Lung (tissue), 12 donors: ENCODE results near the gene GCK. TPM values are rescaled to one million over a fixed set of nuclear protein-coding genes. Genes with fewer than 3 reads are reported as not detected.

ENCODE experiments used
- ATAC-seq: fragments of 200-7000 bp; cut with Tn5 transposase; one replicate; pipeline ENCODE4 v1.9.1; 2020; ENCODE audit warnings: moderate number of reproducible peaks; ENCODE audit not compliant: insufficient read depth, low FRiP score
- DNase-seq, 3 donors: peaks; one replicate each; pipeline ENCODE4 v3.0.0-alpha.2; 2013 to 2017
- H3K27ac ChIP-seq, 2 donors: one replicate each; pipeline ENCODE4 v1.5.1; 2013; ENCODE audit warnings: mild to moderate bottlenecking in 2 of 2, moderate library complexity in 2 of 2, control low read depth in 1 of 2, inconsistent platforms in 1 of 2, low read depth in 1 of 2, low read length in 1 of 2
- H3K27me3 ChIP-seq, 3 donors: one replicate each; pipeline ENCODE4 v1.5.1; 2013; ENCODE audit warnings: low read length in 2 of 3; ENCODE audit not compliant: control insufficient read depth in 3 of 3, insufficient read depth in 3 of 3
- H3K36me3 ChIP-seq, 4 donors: one replicate each; pipeline ENCODE4 v1.5.1; 2013; ENCODE audit warnings: low read length in 4 of 4, mild to moderate bottlenecking in 1 of 4, moderate library complexity in 1 of 4; ENCODE audit not compliant: control insufficient read depth in 4 of 4, insufficient read depth in 4 of 4
- H3K4me1 ChIP-seq, 5 donors: one replicate each; pipeline ENCODE4 v1.5.1; 2013; ENCODE audit warnings: low read length in 5 of 5, mild to moderate bottlenecking in 2 of 5, moderate library complexity in 1 of 5; ENCODE audit not compliant: control insufficient read depth in 5 of 5, insufficient read depth in 5 of 5
- H3K4me3 ChIP-seq: one replicate; pipeline ENCODE4 v1.5.1; 2013; ENCODE audit warnings: mild to moderate bottlenecking, control low read depth, moderate library complexity
- H3K9ac ChIP-seq, 2 donors: one replicate each; pipeline ENCODE4 v1.5.1; 2013; ENCODE audit warnings: low read length in 2 of 2, control low read depth in 1 of 2; ENCODE audit not compliant: insufficient read depth in 1 of 2
- H3K9me3 ChIP-seq, 4 donors: one replicate each; pipeline ENCODE4 v1.5.1; 2013; ENCODE audit warnings: low read length in 3 of 4, mild to moderate bottlenecking in 1 of 4, moderate library complexity in 1 of 4; ENCODE audit not compliant: control insufficient read depth in 4 of 4, insufficient read depth in 3 of 4
- CTCF ChIP-seq: IDR thresholded peaks from 2 replicates; pipeline ENCODE4 v1.5.1; 2012; ENCODE audit warnings: mild to moderate bottlenecking; ENCODE audit errors: control extremely low read depth, extremely low read depth
- WGBS, 2 donors: extraction: QIAGEN DNeasy Blood & Tissue Kit; methylation state at CpG; one replicate each; pipeline ENCODE4 v1.1.7; 2013; 5-methylcytosine and 5-hydroxymethylcytosine counted together
- polyA plus RNA-seq, 2 donors: library from polyadenylated mRNA; stranded (reverse); fragments of 200-250 nt; gene quantifications; one replicate each; pipeline ENCODE4 v1.2.1, GENCODE V29; 2013
- total RNA-seq, 2 donors: library from RNA; depleted of rRNA in 1 of 2; stranded (reverse); fragments of >200 nt in 1 of 2; gene quantifications; one replicate each; pipeline ENCODE4 v1.2.1, GENCODE V29; 2014 to 2021
- donor health status: control.
- donor health status: control.
- donor health status: Bipolar disorder and iron deficiency.
- donor health status: healthy.
- donor health status: DM: yes; HTN: yes; CAD: no.

GCK gene
- total and polyA plus RNA-seq, 4 donors = 0.25 to 1.1 (median 0.43) TPM

- H3K36me3 ChIP-seq = peaks cover 26 to 58% (median 33%) of the 10 kb centered on the region in 4 donors
- no peak for ATAC-seq
Observed at GRCh38 chr7:44211126-44211675, 22.0 kb upstream of the GCK start.

GRCh38 chr7:44210107-44210506 is 20.9 kb upstream of the GCK start:
- ATAC-seq (no peak), DNase-seq (no peak)
- WGBS, 2 donors = 93 to 94% methylated on average over 5 of the region's 5 CpGs
- no peak overlapping the region for H3K27ac ChIP-seq
- H3K4me1 ChIP-seq = no peaks in the 10 kb centered on the region
- H3K36me3 ChIP-seq = peaks cover 28 to 65% (median 36%) of the 10 kb centered on the region in 4 donors
- H3K9ac ChIP-seq = no peak overlapping the region
- H3K9me3 ChIP-seq = no peaks in the 10 kb centered on the region
- H3K4me3 ChIP-seq = no peak overlapping the region
- H3K27me3 ChIP-seq = no peaks in the 10 kb centered on the region
- TF ChIP-seq CTCF = no peak

More at GRCh38 chr7:44211126-44211675, 22.0 kb upstream of the GCK start:
- no peak overlapping the region for H3K27ac ChIP-seq
- no peak overlapping the region for H3K4me3 ChIP-seq
- H3K4me1 ChIP-seq = no peaks in the 10 kb centered on the region
- H3K27me3 ChIP-seq = no peaks in the 10 kb centered on the region
- 93 to 94% methylated on average over 10 of the region's 10 CpGs for WGBS, 2 donors
- no peak for DNase-seq
- H3K9me3 ChIP-seq = no peaks in the 10 kb centered on the region
- H3K9ac ChIP-seq = no peak overlapping the region
- TF ChIP-seq CTCF = no peak

- TF ChIP-seq CTCF = no peak
- no peak overlapping the region for H3K4me3 ChIP-seq
- no peaks in the 10 kb centered on the region for H3K4me1 ChIP-seq
- no peak overlapping the region for H3K27ac ChIP-seq
- ATAC-seq (no peak), DNase-seq (no peak)
- no peaks in the 10 kb centered on the region for H3K27me3 ChIP-seq
- WGBS, 2 donors = 94 to 97% methylated on average over 7 of the region's 7 CpGs
- no peaks in the 10 kb centered on the region for H3K9me3 ChIP-seq
- H3K36me3 ChIP-seq = peaks cover 30 to 63% (median 39%) of the 10 kb centered on the region in 4 donors
- no peak overlapping the region for H3K9ac ChIP-seq
Observed at GRCh38 chr7:44208085-44208484, 18.8 kb upstream of the GCK start.

GRCh38 chr7:44206008-44206407 is 16.8 kb upstream of the GCK start:
- H3K36me3 ChIP-seq = peaks cover 22 to 45% (median 36%) of the 10 kb centered on the region in 4 donors
- TF ChIP-seq CTCF = no peak
- no peak overlapping the region for H3K27ac ChIP-seq
- ATAC-seq (no peak), DNase-seq (no peak)
- H3K4me3 ChIP-seq = no peak overlapping the region
- H3K9me3 ChIP-seq = no peaks in the 10 kb centered on the region
- H3K4me1 ChIP-seq = peaks cover 0 to 10% (median 7%) of the 10 kb centered on the region in 5 donors
- 97 to 98% methylated on average over 5 of the region's 5 CpGs for WGBS, 2 donors
- no peak overlapping the region for H3K9ac ChIP-seq
- no peaks in the 10 kb centered on the region for H3K27me3 ChIP-seq
